Adrenal gland (tissue), 12 donors: ENCODE data around the gene JAKMIP2. TPM values are rescaled to one million over a fixed set of nuclear protein-coding genes. Genes with fewer than 3 reads are reported as not detected.
"Not testable (repeated sequence)": the region's sequence is repeated elsewhere in the genome, so short reads cannot be mapped to it uniquely, and the experiment has no call there.

ENCODE experiments used
- DNase-seq, 7 donors: peaks; one replicate each; pipeline ENCODE4 v3.0.0-alpha.2; 2019 to 2020
- H3K27ac ChIP-seq, 5 donors: fragments of 200-600 bp; sonication (generic) in 4 of 5; 1 replicate in 3 of 5; 2 replicates in 2 of 5; pipeline versions ENCODE4 v1.5.1 to v1.8.0; 2016 to 2020; ENCODE audit warnings: mild to moderate bottlenecking in 1 of 5
- H3K27me3 ChIP-seq: fragments of 200-600 bp; 2 replicates; pipeline ENCODE4 v1.8.0; 2021
- H3K36me3 ChIP-seq, 2 donors: fragments of 200-600 bp; replicated peaks in 1 of 2; 1 replicate in 1 of 2; 2 replicates in 1 of 2; pipeline versions ENCODE4 v1.5.1 to v1.8.0; 2018 to 2022
- H3K4me1 ChIP-seq, 2 donors: fragments of 200-600 bp; replicated peaks in 1 of 2; 1 replicate in 1 of 2; 2 replicates in 1 of 2; pipeline versions ENCODE4 v1.5.1 to v1.8.0; 2018 to 2021
- H3K4me3 ChIP-seq, 4 donors: fragments of 200-600 bp; sonication (generic) in 3 of 4; one replicate each; pipeline ENCODE4 v1.5.1; 2016 to 2018
- H3K9me3 ChIP-seq, 3 donors: fragments of 200-600 bp; sonication (generic) in 1 of 3; replicated peaks in 1 of 3; 1 replicate in 2 of 3; 2 replicates in 1 of 3; pipeline versions ENCODE4 v1.5.1 to v1.8.0; 2016 to 2021
- POLR2A ChIP-seq, 2 donors: fragments of 450-650 bp; IDR thresholded peaks; one replicate each; pipeline ENCODE4 v1.6.1; 2017; ENCODE audit warnings: antibody characterized with exemption in 2 of 2, mild to moderate bottlenecking in 2 of 2, moderate library complexity in 1 of 2
- WGBS, 4 donors: extraction: QIAGEN DNeasy Blood & Tissue Kit in 2 of 4; methylation state at CpG; one replicate each; pipeline versions ENCODE4 v1.1.5 to v1.1.7; 2013 to 2017; 5-methylcytosine and 5-hydroxymethylcytosine counted together
- intact Hi-C, 2 donors: fragments of 100-400 bp; cut with DNase I; formaldehyde crosslinking; loops; one replicate each; pipeline versions ENCODE4 v1.14.1 to v1.15.0; 2022 to 2023
- polyA plus RNA-seq, 3 donors: library from polyadenylated mRNA; stranded (reverse); fragments of 200-250 nt in 2 of 3; fragments of 350-450 nt in 1 of 3; fragmentation: Illumina TruSeq in 1 of 3; extraction: RNeasy Lipid Tissue Mini Kit (QIAGEN cat#74804) in 1 of 3; gene quantifications; one replicate each; pipeline ENCODE4 v1.2.3, GENCODE V29; 2013 to 2014
- total RNA-seq, 9 donors: library from RNA; depleted of rRNA in 4 of 9; stranded (reverse); fragments of >200 nt in 4 of 9; fragments of 120-200 nt in 1 of 9; fragmentation: NEBNext Ultra II Directional in 1 of 9; extraction: Animal tissue kit (Norgen Biotek cat#: 25700) in 1 of 9; gene quantifications; one replicate each; pipeline versions ENCODE4 v1.1.0 to v1.2.4, GENCODE V29; 2013 to 2023
- TF ChIP-seq, protein P1 (sequence below), 6 experiments: fragments of 450-650 bp in 4 of 6; fragments of 200-600 bp in 2 of 6; sonication (generic) in 1 of 6; IDR thresholded peaks; 1 replicate in 5 of 6; 2 replicates in 1 of 6; pipeline versions ENCODE4 v1.5.1 to v1.8.0; 2016 to 2021; ENCODE audit warnings: antibody characterized with exemption in 6 of 6, mild to moderate bottlenecking in 2 of 6, moderate library complexity in 1 of 6
- donor health status: healthy with polysubstance abuse.
- donor health status: Bipolar disorder and iron deficiency.
- donor health status: DM: yes; HTN: yes; CAD: no.
- donor health status: DM: no; HTN: no; CAD: no.
- donor health status: DM: no; HTN: no; CAD: no.
- donor health status: DM: yes; HTN: yes; CAD: no.

The JAKMIP2 gene
- total and polyA plus RNA-seq, 12 donors: 0.71 to 56.8 (median 4.0) TPM

DNA sequence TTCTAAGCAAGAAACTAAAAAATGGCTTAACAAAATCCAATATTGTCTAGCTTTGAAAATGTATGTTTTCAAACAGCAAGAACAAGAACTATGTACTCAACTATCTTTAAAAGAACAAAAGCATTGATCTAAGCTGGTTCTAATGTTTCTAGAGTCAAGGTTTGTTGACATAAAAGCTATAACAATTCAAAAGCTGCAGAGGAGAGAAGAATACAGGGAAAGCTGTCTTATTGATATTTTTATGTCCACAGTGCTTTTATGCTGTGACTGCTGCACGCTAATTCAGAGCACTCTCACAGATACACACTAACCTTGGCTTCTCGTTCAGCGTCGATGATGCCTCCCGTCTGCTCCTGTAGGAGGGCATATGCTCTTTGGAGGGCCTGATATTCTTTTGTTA lies 143.2 kb downstream of the JAKMIP2 start:
- DNase-seq: no peak
- no peaks in the 10 kb centered on the region for H3K9me3 ChIP-seq
- no peak overlapping the region for H3K27ac ChIP-seq
- no peaks in the 10 kb centered on the region for H3K4me1 ChIP-seq
- TF ChIP-seq, protein P1, sequence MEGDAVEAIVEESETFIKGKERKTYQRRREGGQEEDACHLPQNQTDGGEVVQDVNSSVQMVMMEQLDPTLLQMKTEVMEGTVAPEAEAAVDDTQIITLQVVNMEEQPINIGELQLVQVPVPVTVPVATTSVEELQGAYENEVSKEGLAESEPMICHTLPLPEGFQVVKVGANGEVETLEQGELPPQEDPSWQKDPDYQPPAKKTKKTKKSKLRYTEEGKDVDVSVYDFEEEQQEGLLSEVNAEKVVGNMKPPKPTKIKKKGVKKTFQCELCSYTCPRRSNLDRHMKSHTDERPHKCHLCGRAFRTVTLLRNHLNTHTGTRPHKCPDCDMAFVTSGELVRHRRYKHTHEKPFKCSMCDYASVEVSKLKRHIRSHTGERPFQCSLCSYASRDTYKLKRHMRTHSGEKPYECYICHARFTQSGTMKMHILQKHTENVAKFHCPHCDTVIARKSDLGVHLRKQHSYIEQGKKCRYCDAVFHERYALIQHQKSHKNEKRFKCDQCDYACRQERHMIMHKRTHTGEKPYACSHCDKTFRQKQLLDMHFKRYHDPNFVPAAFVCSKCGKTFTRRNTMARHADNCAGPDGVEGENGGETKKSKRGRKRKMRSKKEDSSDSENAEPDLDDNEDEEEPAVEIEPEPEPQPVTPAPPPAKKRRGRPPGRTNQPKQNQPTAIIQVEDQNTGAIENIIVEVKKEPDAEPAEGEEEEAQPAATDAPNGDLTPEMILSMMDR (IDR thresholded peaks at IDR 0.05): no peak
- no peak for TF ChIP-seq POLR2A (IDR thresholded peaks at IDR 0.05)
- no peak overlapping the region for H3K4me3 ChIP-seq
- intact Hi-C loops: no loop called here
- H3K36me3 ChIP-seq: no peaks in the 10 kb centered on the region
- WGBS, 4 donors: 87 to 96% (median 90%) methylated on average over 5 of the region's 5 CpGs
- no peaks in the 10 kb centered on the region for H3K27me3 ChIP-seq

GRCh38 chr5:147636729-147636984 lies 145.9 kb downstream of the JAKMIP2 start:
- Histone ChIP-seq H3K36me3 (no peaks in the 10 kb centered on the region), H3K9me3 (no peaks in the 10 kb centered on the region), H3K27ac (no peak overlapping the region), H3K4me1 (no peaks in the 10 kb centered on the region), H3K27me3 (no peaks in the 10 kb centered on the region), H3K4me3 (no peak overlapping the region)
- no peak for TF ChIP-seq POLR2A (IDR thresholded peaks at IDR 0.05)
- TF ChIP-seq, protein P1 (IDR thresholded peaks at IDR 0.05): no peak
- WGBS, 4 donors: 88 to 98% (median 94%) methylated on average over 3 of the region's 3 CpGs
- no peak for DNase-seq
- intact Hi-C loops: no loop called here

DNA sequence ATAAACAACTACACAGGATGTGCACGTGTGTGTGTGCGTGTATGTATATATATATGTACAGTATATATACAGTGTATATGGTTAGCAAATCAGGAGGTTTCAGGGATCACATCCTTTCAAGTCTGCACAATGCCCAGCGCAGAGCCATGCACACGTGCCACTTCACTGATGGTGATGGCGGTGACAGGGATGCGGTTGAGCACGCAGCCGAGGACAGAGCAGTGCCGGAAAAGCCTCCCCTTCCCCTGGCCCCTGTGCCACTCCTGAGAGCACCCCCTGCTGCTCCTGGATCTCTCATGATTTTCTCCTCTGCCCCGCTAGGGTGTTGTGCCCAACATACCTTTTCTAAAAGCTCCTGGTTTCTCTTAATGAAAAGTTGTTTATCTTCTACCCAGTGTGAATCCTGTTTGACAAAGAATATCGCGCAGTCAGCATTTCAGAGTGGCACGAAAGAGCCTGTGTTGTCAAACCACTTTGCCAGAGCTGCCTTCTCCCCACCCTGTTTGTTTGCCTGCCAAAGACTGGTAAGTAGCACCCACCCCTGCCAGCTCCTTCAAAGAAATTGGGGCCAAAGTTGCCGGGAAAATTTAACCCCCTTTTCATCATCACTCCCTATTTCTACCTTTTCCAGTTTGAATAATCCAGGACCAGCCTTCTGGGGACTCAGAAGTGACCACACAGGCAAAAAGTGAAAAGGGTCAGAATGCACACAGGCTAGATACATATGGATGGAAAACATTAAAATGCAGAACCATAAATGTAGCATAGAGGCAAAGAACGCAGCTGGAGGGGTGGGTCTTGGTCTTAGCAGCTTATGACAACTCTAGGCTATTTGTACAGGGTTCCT lies 146.4 kb downstream of the JAKMIP2 start:
- H3K4me3 ChIP-seq: no peak overlapping the region
- intact Hi-C loops: no loop called here

GRCh38 chr5:147635439-147635838 lies 147.1 kb downstream of the JAKMIP2 start:
- intact Hi-C loops: not testable (repeated sequence)

More for the DNA sequence above, 146.4 kb downstream of the JAKMIP2 start:
- Histone ChIP-seq H3K36me3 (no peaks in the 10 kb centered on the region), H3K4me1 (no peaks in the 10 kb centered on the region), H3K9me3 (no peaks in the 10 kb centered on the region), H3K27ac (no peak overlapping the region), H3K27me3 (no peaks in the 10 kb centered on the region)
- TF ChIP-seq, protein P1 (IDR thresholded peaks at IDR 0.05): no peak
- no peak for TF ChIP-seq POLR2A (IDR thresholded peaks at IDR 0.05)
- DNase-seq: no peak
- 93 to 98% (median 95%) methylated on average over 15 of the region's 15 CpGs for WGBS, 4 donors

DNA sequence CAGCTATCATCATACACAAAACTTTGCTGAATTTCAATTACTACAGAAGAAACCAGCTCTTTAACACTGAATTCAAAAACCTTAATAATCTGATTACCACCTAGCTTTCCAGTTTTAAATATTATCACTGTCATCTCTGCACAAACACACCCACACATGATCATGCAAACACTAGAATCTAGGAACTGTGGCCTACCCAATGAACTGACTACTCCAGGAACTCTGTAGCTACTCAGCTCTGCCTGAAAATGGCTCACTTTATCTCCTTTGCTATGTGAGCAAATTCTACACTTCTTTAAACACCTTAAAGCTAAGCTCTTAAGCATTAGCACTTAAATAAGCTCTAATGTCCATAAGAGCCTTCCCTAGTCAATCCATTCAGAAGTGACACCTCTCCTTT lies 149.4 kb downstream of the JAKMIP2 start:
- H3K9me3 ChIP-seq: no peaks in the 10 kb centered on the region
- TF ChIP-seq, protein P1 (IDR thresholded peaks at IDR 0.05): no peak
- TF ChIP-seq POLR2A (IDR thresholded peaks at IDR 0.05): no peak
- no peaks in the 10 kb centered on the region for H3K36me3 ChIP-seq
- no peak overlapping the region for H3K27ac ChIP-seq
- intact Hi-C loops: no loop called here
- no peak overlapping the region for H3K4me3 ChIP-seq
- DNase-seq: no peak
- no peaks in the 10 kb centered on the region for H3K27me3 ChIP-seq
- H3K4me1 ChIP-seq: no peaks in the 10 kb centered on the region

More at GRCh38 chr5:147635439-147635838, 147.1 kb downstream of the JAKMIP2 start:
- H3K9me3 ChIP-seq, H3K4me3 ChIP-seq, H3K27me3 ChIP-seq, H3K4me1 ChIP-seq, DNase-seq, H3K27ac ChIP-seq, H3K36me3 ChIP-seq: not testable (repeated sequence)
- 89 to 93% (median 91%) methylated on average over 5 of the region's 5 CpGs for WGBS, 4 donors
